Muscle of arm (tissue), 12 donors: Measurements from ENCODE around the gene COPRS. TPM values are rescaled to one million over a fixed set of nuclear protein-coding genes. Genes with fewer than 3 reads are reported as not detected.
A peak's percentile ranks its signal among the peaks of the same experiment; 100 is the strongest.
"Not testable (repeated sequence)": the region's sequence is repeated elsewhere in the genome, so short reads cannot be mapped to it uniquely, and the experiment has no call there.

ENCODE experiments used
- DNase-seq: peaks from one replicate; pipeline ENCODE4 v3.0.0-alpha.2; 2013
- polyA plus RNA-seq, 12 donors: library from polyadenylated mRNA; unstranded; fragments of 120-200 nt; gene quantifications; one replicate each; pipeline ENCODE4 v1.2.1, GENCODE V29; 2013; ENCODE audit not compliant: insufficient read length in 12 of 12

The COPRS gene
- polyA plus RNA-seq, 12 donors, result 22.1 to 43.4 (median 32.0) TPM; not detected in 1

- DNase-seq, result no peak
Observed at GRCh38 chr17:31815212-31815730, 43.8 kb downstream of the COPRS start.

GRCh38 chr17:31811101-31811500 lies 47.9 kb downstream of the COPRS start:
- peak; percentile 16 for DNase-seq

GRCh38 chr17:31809876-31810275 lies 49.2 kb downstream of the COPRS start:
- not testable (repeated sequence) for DNase-seq

GRCh38 chr17:31808521-31809050 lies 50.5 kb downstream of the COPRS start:
- no peak for DNase-seq

GRCh38 chr17:31807846-31808245 lies 51.2 kb downstream of the COPRS start:
- DNase-seq, result no peak

GRCh38 chr17:31806921-31807320 lies 52.1 kb downstream of the COPRS start:
- no peak for DNase-seq

- no peak for DNase-seq
Observed at GRCh38 chr17:31803494-31804213, 55.4 kb downstream of the COPRS start.

- no peak for DNase-seq
Observed at GRCh38 chr17:31802502-31802901, 56.5 kb downstream of the COPRS start.

Other genes starting within 250 kb of the COPRS start
- 10 to 100 TPM in 11 of 12 donors, not detected in 1; 26.7 to 65.1 (median 54.3) TPM for gene UTP6, start 42.5 kb upstream of the COPRS start, polyA plus RNA-seq
- 10 to 100 TPM in 11 of 12 donors, not detected in 1; 19.9 to 37.2 (median 25.8) TPM for gene SUZ12, start 77.8 kb upstream of the COPRS start, polyA plus RNA-seq
- 10 to 100 TPM in 9 of 12 donors, 1 to 10 TPM in 2, not detected in 1; 6.9 to 28.8 (median 13.4) TPM for gene LRRC37B, start 148.1 kb upstream of the COPRS start, polyA plus RNA-seq